GM13977 (cell line): ENCODE data around the gene FRMD4B.

Experiments
- DNase-seq: peaks from one replicate; pipeline ENCODE4 v3.0.0; 2012; ENCODE audit warnings: low spot score
- CTCF ChIP-seq: IDR thresholded peaks from 2 replicates; pipeline ENCODE4 v1.5.1; 2012; ENCODE audit warnings: mild to moderate bottlenecking, control low read depth; ENCODE audit not compliant: insufficient read depth; ENCODE audit errors: extremely low read depth, missing control alignments
- in situ Hi-C: fragments of 300-500 bp; cut with MboI; formaldehyde crosslinking; loops from one replicate; pipeline ENCODE4 v1.12.0; 2022; ENCODE audit warnings: low sequenced_read_pairs, low pct_unique_long_range_greater_than_20kb, mixed read lengths, inconsistent platforms; ENCODE audit not compliant: unreplicated experiment

FRMD4B gene

GRCh38 chr3:69160525-69160924, 225.4 kb downstream of the FRMD4B start:
- in situ Hi-C loops: loop anchor here (10.0 to 25.0 kb wide), 2 partner anchors 144 to 502 kb away; no protein-coding TSS in a partner anchor
- no peak for TF ChIP-seq CTCF
- DNase-seq: no peak

- in situ Hi-C loops: loop anchor here (10.0 to 25.0 kb wide), 2 partner anchors 145 to 502 kb away; no protein-coding TSS in a partner anchor
- DNase-seq: no peak
- no peak for TF ChIP-seq CTCF
These were observed 225.8 kb downstream of the FRMD4B start for GRCh38 chr3:69160107-69160506.

- no peak for DNase-seq
- in situ Hi-C loops: no loop called here
These were observed 236.3 kb downstream of the FRMD4B start for GRCh38 chr3:69149586-69149985.

GRCh38 chr3:69145688-69146087, 240.2 kb downstream of the FRMD4B start:
- no peak for DNase-seq
- in situ Hi-C loops: no loop called here
- TF ChIP-seq CTCF: no peak

More at GRCh38 chr3:69149586-69149985, 236.3 kb downstream of the FRMD4B start:
- no peak for TF ChIP-seq CTCF

GRCh38 chr3:69144631-69145245, 241.2 kb downstream of the FRMD4B start:
- no peak for DNase-seq
- in situ Hi-C loops: no loop called here

GRCh38 chr3:69143612-69144011, 242.3 kb downstream of the FRMD4B start:
- TF ChIP-seq CTCF: no peak
- DNase-seq: no peak
- in situ Hi-C loops: no loop called here

More at GRCh38 chr3:69144631-69145245, 241.2 kb downstream of the FRMD4B start:
- no peak for TF ChIP-seq CTCF
